NT2/D1 (cell line): ENCODE results near the gene SETD7.

ENCODE experiments used
- YY1 ChIP-seq: IDR thresholded peaks from 2 replicates; pipeline ENCODE4 v1.6.1; 2011; ENCODE audit not compliant: insufficient read length, insufficient read depth
- ZNF274 ChIP-seq: IDR thresholded peaks from 2 replicates; pipeline ENCODE4 v1.6.1; 2011; ENCODE audit warnings: mild to moderate bottlenecking, low read depth, low read length

- TF ChIP-seq ZNF274 (no peak), YY1 (no peak)
These were observed 23.1 kb downstream of the SETD7 start for GRCh38 chr4:139532947-139533346.
